GM12801 (cell line): ENCODE data around the gene MYLK2.

Experiments
- TF ChIP-seq, protein P1 (sequence below): IDR thresholded peaks from one replicate; pipeline ENCODE4 v1.5.1; 2011; ENCODE audit warnings: control low read depth; ENCODE audit not compliant: insufficient read length; ENCODE audit errors: extremely low read depth

MYLK2 gene

DNA sequence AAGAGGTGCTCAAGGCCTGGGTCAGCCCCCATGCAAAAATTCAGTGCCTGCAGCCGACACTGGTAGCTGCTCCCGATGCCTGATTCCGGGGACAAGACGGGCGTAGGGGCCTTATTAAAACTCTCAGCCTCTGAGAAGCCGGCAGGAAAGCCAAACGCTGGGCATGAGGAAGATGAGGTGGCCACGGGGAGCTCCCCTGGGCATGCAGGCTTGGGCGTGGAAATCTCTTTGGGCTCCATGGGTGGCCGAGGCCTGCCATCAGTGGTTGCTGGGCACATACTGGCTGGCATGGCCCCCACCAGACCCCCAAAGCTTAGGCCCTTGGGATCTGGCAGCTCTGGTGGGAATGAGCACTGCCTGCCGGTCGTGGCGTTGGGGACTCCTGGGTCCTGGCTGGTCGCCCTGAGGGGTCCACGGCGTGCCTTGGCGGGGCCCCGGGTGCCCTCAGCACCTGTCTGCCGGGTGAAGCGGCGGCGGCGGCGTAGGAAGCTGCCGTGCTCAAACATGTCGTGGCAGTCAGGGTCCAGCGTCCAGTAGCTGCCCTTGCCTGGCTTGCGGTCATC, 25.7 kb downstream of the MYLK2 start:
- TF ChIP-seq, protein P1, sequence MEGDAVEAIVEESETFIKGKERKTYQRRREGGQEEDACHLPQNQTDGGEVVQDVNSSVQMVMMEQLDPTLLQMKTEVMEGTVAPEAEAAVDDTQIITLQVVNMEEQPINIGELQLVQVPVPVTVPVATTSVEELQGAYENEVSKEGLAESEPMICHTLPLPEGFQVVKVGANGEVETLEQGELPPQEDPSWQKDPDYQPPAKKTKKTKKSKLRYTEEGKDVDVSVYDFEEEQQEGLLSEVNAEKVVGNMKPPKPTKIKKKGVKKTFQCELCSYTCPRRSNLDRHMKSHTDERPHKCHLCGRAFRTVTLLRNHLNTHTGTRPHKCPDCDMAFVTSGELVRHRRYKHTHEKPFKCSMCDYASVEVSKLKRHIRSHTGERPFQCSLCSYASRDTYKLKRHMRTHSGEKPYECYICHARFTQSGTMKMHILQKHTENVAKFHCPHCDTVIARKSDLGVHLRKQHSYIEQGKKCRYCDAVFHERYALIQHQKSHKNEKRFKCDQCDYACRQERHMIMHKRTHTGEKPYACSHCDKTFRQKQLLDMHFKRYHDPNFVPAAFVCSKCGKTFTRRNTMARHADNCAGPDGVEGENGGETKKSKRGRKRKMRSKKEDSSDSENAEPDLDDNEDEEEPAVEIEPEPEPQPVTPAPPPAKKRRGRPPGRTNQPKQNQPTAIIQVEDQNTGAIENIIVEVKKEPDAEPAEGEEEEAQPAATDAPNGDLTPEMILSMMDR: no peak

DNA sequence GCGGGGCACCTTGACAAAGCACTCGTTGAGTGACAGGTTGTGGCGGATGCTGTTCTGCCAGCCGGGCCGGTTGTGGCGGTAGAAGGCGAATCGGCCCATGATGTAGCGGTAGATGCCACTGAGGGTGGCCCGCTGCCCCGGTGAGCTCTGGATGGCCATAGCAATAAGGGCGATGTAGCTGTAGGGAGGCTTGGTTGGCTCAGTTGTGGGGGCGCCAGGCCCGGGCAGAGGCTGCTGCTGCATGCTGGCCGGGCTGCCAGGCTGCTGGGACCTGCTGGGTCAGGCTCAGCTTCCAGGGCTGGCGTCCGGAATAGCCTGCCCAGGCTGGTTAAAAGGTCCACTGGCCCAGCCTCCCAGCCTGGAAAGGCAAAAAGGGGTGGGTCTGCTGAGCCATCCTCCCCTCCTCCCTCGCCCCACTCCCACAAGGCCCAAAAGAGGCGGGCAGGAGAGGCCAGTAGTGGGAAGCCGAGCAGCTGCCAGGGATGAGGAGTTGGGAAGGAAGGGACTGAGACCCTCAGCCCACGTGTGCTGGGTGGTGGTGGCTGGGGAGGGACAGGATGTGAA, 26.2 kb downstream of the MYLK2 start, which contains the start of gene FOXS1:
Gene FOXS1, minus strand, starts transcription at position 305 of the 564 bp plus-strand sequence. Its CDS starts 62 bp downstream, at position 243.
- TF ChIP-seq, protein P1: no peak

DNA sequence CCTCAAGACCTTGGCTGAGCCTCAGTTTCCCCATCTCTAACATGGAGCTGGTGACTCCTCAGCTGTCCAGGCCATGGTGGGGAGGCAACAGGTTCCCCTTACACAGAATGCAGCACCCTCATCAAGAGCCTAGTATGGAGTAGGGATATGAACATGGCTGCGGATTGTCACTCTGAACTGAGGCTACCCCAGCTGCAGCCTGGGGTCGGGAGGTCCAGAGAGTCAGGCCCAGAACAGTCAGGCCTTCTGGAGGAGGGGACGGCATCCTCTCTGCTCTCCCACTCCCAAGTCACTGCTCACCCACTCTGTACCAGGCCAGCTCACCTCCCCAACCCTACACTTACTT, 27.6 kb downstream of the MYLK2 start:
- TF ChIP-seq, protein P1: no peak

DNA sequence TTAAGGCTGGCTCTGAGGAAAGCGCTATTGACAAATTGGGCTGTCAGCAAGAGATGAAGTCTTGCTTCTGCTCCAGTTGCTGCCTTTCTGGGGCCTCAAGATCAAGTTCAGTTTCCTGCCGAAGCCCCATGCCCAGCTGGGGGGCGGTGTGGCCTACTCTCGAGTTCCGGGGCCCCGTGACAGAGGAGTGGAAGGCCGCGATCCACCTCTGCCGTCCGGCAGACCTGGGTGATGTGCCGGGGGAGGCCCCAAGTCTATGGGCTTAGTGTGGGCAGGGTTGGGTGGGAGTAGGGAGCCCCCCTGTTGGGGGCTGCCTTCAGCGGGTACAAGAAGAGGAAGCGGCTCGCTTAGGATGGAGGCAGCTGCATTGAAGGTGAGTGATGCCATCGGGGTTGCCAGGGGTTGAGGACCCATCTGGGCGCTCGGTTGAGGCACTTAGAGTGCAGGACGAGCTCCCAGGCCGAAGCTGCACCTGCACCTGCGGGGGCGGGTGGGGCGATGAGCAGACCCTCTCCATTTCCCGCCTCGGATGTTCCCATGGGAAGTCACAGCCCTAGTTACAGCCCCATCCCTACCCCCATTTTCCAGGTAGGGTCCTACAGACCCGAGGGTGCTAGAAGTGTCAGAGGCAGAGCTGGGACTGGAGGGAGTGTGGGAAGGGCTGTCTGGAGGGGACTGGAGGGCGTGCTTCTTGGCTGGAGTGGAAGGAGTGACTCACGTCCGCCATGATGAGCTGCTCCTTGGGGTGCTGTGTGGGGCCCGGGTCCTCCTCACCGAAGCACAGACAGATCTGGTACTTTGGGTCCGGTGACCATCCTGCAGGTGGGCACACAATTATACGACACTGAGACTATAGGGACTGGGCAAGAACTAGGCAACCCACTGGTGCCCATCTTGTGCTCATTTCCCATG, 29.2 kb downstream of the MYLK2 start:
- TF ChIP-seq, protein P1: no peak

DNA sequence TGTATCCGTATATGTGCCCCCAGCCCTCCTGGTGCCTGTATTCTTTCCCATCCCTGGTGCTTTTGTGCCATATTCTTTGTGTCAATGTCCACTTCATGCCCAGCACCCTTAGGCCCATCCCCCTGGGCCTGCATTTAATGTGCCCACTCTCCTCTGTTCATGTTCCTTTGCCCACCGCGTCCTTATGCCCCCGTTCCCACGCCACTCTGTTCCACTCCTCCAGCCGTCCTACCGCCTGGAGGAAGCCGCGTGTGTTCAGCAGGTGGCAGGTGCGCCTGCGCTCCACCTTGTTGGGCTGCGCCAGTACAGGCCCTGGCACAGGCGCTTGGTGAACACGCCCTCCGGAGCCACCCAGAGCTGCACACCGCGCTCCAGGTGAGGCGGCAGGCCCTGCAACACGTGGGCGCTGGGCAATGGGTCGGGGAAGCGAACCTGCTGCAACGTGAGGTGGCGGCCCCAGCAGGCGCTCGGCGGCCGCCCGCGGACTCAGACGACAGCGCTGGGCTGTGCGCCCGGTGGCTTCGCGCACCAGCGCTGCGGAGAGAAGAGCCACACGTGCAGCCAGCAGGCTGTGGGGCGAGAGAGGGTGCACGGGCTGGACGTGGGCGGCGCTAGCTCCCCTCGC, 30.3 kb downstream of the MYLK2 start:
- TF ChIP-seq, protein P1: no peak

DNA sequence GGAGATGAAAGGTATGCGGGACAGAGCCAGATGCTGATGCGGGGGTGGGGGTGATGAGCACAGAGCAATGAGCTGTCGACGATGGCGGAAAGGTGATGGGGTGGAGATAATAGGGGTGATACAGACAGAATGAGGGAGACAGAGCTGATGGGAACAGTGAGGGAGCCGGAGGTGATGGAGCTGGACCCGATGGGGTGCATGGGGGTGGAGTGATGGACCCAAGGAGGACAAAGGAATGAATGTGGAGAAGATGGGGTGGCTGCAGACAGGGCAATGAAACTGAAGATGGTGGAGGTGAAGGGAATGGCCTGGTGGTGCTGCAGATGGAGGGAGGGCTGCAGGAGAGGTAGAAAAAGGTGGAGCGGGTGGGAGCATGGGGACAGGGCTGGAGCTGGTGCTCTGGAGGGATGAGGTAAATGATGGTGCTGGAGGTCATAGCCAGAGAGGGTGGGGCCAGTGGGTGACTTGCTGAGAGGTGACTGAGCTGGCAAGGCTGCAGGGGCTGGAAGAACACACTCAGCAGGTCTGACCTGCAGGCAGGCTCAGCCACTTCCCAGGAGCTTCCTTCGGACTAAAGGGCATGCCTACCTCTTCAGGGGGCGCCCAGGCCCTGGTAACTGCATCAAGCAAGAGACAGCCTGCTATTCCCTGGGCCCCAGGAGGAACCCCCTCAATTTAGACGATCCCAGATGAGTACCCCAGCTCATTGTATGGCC, 32.2 kb downstream of the MYLK2 start:
- TF ChIP-seq, protein P1: no peak

DNA sequence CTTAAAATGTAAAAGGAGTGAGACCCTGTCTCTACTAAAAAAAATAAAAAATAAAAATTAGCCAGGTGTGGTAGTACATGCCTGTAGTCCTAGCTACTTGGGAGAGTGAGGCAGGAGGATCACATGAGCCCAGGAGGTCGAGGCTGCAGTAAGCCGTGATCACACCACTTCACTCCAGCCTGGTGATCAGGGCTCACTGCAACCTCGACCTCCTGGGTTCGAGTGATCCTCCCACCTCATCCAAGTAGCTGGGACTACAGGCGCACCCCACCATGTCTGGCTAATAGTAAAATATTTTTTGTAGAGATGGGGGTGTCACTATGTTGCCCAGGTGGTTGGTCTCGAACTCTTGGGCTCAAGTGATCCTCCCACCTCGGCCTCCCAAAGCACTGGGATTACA, 34.3 kb downstream of the MYLK2 start:
- TF ChIP-seq, protein P1: no peak
